A549 (cell line): ENCODE measurements around the gene ZNF169.

Experiments used
- CTCF ChIP-seq: fragments of >200 bp; sonication (Bioruptor Twin); formaldehyde crosslinking; IDR thresholded peaks from 3 replicates; pipeline ENCODE4 v1.5.1; 2016
- EHF ChIP-seq: fragments of 250-450 bp; sonication (Bioruptor Pico); IDR thresholded peaks from 2 replicates; pipeline ENCODE4 v1.5.0; 2020; ENCODE audit warnings: mild to moderate bottlenecking
- EP300 ChIP-seq, 2 experiments: fragments of >200 bp; sonication (Bioruptor Twin); formaldehyde crosslinking; IDR thresholded peaks; 2 replicates in 1 of 2; 3 replicates in 1 of 2; pipeline ENCODE4 v1.6.1; 2016 to 2017
- FOSB ChIP-seq: fragments of 250-450 bp; sonication (Bioruptor Pico); IDR thresholded peaks from 2 replicates; pipeline ENCODE4 v1.5.0; 2020; ENCODE audit warnings: mild to moderate bottlenecking, moderate library complexity
- JUN ChIP-seq, 2 experiments: fragments of >200 bp; sonication (Bioruptor Twin); formaldehyde crosslinking; IDR thresholded peaks; 2 replicates in 1 of 2; 3 replicates in 1 of 2; pipeline ENCODE4 v1.6.1; 2016 to 2017
- POLR2A ChIP-seq: IDR thresholded peaks from 2 replicates; pipeline ENCODE4 v1.6.1; 2012; ENCODE audit warnings: mild to moderate bottlenecking, low read length
- SMC3 ChIP-seq: fragments of >200 bp; sonication (Bioruptor Twin); formaldehyde crosslinking; IDR thresholded peaks from 3 replicates; pipeline ENCODE4 v1.6.1; 2018; ENCODE audit warnings: inconsistent platforms
- USF2 ChIP-seq: fragments of 450-650 bp; IDR thresholded peaks from 2 replicates; pipeline ENCODE4 v1.6.1; 2014; ENCODE audit warnings: antibody characterized with exemption
- TF ChIP-seq, protein P1 (sequence below): fragments of 250-450 bp; sonication (Bioruptor Pico); IDR thresholded peaks from 2 replicates; pipeline ENCODE4 v1.5.0; 2021; ENCODE audit warnings: mild to moderate bottlenecking, moderate library complexity, borderline replicate concordance
- TF ChIP-seq, protein P2 (sequence below): fragments of 150-350 bp; IDR thresholded peaks from 2 replicates; pipeline ENCODE4 v1.6.1; 2014; ENCODE audit warnings: low read depth, mild to moderate bottlenecking, low read length

- TF ChIP-seq SMC3 (no peak), CTCF (no peak), EHF (CRISPR knock-in tag) (no peak), USF2 (no peak), POLR2A (no peak), EP300 (IDR thresholded peaks at IDR 0.05) (no peak), JUN (IDR thresholded peaks at IDR 0.05) (no peak), FOSB (CRISPR knock-in tag) (no peak)
- TF ChIP-seq, protein P1, sequence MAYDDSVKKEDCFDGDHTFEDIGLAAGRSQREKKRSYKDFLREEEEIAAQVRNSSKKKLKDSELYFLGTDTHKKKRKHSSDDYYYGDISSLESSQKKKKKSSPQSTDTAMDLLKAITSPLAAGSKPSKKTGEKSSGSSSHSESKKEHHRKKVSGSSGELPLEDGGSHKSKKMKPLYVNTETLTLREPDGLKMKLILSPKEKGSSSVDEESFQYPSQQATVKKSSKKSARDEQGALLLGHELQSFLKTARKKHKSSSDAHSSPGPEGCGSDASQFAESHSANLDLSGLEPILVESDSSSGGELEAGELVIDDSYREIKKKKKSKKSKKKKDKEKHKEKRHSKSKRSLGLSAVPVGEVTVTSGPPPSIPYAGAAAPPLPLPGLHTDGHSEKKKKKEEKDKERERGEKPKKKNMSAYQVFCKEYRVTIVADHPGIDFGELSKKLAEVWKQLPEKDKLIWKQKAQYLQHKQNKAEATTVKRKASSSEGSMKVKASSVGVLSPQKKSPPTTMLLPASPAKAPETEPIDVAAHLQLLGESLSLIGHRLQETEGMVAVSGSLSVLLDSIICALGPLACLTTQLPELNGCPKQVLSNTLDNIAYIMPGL: no peak
- TF ChIP-seq, protein P2, sequence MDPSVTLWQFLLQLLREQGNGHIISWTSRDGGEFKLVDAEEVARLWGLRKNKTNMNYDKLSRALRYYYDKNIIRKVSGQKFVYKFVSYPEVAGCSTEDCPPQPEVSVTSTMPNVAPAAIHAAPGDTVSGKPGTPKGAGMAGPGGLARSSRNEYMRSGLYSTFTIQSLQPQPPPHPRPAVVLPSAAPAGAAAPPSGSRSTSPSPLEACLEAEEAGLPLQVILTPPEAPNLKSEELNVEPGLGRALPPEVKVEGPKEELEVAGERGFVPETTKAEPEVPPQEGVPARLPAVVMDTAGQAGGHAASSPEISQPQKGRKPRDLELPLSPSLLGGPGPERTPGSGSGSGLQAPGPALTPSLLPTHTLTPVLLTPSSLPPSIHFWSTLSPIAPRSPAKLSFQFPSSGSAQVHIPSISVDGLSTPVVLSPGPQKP: no peak
Observed at GRCh38 chr9:94298949-94299599, 40.0 kb downstream of the ZNF169 start.
